GM18909 (cell line): ENCODE data around the gene ST6GALNAC3.

Experiments used
- ATAC-seq: cut with Tn5 transposase; IDR thresholded peaks from one replicate; pipeline ENCODE4 v1.9.1; 2021; ENCODE audit warnings: mild to moderate bottlenecking; ENCODE audit not compliant: unreplicated experiment, poor library complexity

ST6GALNAC3 gene

DNA sequence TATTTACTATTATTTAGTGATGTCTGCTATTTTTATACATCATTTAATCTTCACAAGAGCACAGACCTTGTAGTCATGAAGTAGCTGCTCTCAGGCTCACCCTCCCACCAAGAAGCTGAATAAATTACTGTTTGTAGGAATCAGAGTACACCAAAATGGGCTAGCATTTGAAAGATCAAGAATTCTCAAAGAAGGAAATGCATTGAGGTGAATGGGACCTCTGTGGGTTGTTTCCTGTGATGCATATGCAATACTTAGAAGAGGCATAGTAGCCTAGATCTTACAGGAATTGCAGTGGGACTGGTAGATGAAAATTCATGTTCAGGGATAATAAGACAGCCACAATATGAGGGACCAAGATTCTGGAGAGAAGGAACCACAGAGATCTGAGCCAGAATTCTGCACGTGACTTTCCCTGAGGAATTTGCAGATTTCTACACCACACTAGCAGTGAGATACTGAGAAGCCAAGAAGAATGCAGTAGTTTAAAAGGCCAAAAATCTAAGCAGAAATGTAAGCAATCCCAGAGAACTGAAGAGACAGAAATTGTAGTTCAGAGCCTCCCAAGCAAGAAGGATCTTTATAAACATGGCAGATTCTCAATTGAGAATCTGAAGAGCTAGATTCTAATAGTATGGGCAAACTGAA lies 307.0 kb downstream of the ST6GALNAC3 start:
- ATAC-seq = no peak

DNA sequence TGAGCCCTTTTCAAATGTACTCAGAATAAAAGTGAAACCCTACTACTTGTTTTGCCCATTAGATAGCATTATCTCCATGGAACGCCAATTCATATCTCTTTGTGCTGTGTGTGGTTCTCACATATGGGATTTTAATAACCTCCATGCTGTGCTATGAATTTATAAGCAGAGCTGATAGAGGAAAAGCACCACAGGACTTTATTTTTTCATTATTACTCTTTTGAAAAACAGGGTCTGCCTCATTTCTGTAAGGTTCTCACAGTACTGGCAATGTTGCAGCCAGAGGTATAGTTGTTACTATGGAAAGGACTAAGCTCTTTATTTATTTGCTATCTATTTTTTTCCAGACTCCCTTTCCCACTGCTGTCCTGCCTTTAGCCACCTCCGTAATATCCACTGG lies 313.7 kb downstream of the ST6GALNAC3 start:
- no peak for ATAC-seq

DNA sequence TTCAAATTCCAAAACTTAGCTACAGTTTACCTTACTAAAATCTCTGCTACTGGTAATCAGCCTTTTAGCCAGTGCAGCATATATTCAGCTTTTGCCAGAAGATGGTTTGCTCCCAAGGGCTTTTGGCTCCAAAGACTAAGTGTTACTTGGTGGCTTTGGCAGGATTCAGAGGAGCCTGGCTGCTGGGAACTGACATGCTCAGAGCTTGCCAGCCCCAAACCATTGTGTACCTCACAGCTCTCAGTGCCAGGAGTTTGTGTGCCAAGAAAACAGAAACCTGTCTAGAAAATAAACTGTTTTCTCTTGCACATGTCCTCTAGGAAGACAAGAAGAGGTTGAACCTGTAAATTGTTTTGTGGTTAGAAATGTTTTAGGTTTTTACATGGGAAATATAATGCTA lies 315.9 kb downstream of the ST6GALNAC3 start:
- no peak for ATAC-seq

DNA sequence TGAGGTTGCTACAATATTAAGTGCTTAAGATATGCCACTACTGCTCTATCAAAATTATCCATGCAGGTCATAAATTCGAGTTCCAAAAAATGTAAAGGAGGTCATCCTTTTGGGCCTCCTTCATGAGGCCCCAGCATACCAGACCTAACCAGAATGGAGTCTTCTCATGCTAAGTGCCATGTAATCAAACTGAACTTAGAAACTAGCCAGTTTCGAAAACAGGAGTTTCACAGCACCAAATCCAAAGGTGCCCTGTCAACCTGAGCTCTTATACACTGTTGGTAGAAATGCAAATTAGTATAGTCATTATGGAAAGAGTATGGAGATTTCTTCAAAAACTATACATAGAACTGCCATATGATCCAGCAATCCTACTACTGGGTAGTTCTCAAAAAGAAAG lies 320.5 kb downstream of the ST6GALNAC3 start:
- no peak for ATAC-seq

DNA sequence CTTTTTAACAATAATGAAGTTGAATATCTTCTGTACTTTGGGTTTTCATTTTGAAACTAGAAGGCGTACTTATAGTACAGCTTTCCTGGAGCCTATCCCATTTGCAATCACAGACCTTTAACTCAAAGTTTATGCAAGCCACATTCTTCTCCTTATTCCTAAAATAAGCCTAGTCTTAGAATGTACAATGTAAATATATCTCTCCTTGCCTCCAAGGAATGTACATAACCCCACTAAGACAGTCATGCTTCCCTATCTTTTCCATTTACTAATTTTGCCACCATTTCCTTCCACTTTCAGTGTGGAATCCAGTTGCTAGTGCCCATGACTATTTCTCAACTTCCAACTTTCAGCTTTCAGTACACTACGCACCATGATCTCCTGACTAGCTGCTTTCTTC lies 327.6 kb downstream of the ST6GALNAC3 start:
- no peak for ATAC-seq

DNA sequence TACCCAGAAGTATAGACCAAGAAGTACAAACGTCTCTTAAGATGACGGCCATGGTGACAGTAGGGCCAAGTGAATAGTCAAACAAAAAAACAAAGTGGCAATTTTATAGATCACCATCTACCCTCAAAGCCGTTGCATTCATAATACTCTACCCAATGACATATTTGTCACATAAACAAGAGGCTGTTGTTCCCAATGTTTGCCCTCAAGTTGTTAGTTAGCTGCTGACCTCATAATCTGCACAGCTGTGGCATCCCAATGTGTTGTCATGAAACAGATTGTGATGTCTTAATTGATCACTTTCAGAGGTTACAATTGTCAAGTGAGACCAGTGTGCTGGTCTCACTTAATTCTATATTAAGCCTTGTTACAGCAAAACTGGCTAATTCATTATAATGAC lies 333.8 kb downstream of the ST6GALNAC3 start:
- no peak for ATAC-seq

DNA sequence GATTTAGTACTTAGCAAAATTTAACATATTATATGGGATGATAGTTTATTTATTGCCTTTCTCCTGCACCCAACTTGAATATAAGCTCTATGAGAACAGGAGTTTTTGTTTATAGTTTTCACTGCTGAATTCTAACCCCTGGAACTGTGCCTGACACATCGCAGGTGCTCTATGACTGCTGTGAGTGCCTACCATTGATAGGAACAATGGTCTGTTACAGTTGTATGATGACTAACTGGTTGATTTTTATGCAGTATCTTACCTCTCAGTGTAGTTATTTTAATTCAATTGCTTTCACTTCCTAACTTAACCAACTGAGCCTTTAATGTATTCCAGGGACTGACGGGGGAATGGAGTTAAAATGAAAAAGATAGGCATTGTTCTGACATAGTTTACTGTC lies 336.0 kb downstream of the ST6GALNAC3 start:
- ATAC-seq = no peak

DNA sequence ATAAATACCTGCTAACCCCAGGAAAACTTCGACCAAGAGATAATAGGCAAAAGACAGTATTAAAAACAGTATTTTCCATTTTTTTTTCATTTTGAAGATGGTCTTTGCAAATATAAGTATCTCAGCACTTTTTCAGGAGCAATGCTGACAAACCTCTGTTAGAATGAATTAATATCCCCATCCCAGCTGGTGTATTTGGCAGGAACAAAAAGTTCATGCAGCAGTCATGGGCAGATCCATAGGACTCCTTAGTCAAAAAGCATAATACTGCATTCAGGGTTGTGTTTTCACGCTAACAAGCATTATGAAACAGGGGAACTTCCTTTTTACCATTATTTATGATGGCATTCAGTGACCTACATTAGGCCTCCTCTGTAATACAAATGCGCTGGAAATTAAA lies 344.0 kb downstream of the ST6GALNAC3 start:
- no peak for ATAC-seq

DNA sequence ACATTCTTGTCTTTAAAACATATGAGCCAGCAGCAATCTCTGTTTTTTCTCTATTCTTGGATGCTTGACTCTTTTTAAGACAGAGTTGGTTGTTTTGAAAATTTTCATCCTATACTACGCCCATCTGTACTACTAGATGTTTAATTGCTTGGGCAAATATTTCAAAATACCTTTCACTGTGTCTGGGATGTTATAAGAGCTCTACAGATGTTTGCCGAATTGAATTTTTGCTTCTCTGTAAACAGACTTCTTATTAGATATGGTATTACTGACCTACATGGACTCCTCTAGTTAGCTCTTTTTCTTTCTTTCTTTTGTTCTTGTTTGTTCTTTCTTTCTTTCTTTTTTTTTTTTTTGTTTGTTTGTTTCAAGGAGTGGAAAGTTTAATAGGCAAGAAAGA lies 345.1 kb downstream of the ST6GALNAC3 start:
- no peak for ATAC-seq

DNA sequence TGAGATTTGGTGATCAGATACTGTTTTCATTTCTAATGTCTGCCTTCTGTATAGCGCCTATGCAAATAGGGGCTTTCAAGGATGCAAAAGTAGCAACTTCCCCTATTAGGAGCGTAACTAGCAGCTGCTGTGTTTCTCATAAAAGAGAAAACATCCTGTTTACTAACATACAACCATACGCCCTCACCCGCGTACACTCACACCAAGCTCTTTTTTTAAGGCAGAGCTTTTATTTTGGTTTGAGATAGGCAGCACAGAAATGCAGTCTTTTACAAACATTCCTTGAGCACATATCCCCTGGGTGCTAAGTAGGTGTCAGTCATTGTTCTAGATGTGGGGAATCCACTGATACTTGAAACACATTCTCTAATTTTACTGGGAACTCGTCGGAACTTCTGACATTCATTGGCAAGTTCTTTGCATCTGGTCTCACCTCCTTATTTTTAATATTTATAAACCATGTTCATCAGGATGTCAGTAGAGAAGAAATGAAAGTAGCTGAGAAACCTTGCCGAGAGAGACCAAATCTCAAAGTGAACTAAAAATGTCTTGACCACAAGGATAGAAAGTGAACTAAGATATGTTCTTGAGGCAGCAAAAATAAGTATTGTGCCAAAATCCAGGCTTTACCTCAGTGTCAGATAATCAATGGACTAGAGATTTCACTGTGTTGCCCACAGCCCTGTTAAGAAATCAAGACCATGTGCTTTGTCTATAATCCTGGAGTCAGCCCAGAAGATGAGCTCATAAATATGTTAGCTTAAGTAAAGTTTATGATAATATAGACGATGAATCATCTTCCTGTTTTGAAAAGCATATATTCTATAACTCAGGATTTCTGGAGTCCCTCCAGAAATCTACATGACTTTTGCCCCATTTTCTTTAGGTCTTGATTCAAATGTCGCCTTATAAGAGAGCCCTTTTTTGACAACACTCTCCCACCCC lies 350.9 kb downstream of the ST6GALNAC3 start:
- ATAC-seq = peak; percentile 65

DNA sequence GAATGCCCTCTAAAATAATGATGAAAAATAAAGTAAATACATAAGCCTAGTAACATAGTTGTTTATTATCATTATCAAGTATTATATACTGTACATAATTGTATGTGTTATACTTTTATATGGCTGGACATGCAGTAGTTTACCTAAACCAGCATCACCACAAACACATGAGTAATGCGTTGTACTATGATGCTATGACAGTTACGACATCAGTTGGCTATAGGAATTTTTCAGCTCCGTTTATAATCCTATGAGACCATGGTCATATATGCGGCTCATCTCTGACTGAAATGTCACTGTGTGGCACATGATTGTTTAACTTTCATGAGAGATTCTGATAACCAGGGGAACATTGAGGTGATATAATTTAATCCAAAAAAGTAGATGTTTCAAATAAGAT lies 352.1 kb downstream of the ST6GALNAC3 start:
- ATAC-seq = no peak

DNA sequence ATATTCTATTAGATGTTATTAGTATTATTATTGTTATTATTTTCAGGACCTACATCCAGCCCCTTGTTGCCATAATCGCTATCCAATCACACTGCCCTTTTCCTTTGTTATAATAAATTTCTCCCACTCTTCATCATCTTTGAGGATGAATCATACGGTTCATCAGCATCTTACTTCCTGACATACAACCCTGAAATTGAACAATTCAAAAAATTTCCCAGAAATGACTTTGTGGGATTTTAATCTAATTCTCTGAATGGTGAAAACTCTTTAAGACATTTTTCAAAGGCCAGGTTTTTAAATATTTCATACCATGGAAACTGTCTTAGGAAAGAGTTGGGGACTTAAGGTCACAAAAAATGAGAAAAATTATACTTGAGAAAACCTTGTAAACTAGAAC lies 353.5 kb downstream of the ST6GALNAC3 start:
- no peak for ATAC-seq

DNA sequence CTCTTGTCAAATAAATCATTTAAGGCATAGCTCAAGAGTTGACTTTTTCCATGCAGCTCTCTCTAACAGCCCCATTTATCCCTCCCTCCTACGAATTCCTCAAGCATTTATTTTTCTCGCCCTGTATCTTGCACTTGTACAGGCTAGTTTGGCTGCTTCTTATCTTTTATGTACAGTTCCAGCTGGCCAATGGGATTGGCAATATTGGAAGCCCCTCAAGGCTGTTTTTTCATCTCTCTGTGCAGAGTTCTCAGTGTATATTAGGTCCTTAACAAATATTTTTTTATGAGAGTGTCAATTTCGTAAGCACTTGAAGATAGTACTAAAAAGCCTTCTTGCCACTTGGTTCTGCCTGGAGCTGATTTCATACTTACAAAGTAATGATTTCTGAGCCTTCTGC lies 356.0 kb downstream of the ST6GALNAC3 start:
- no peak for ATAC-seq

DNA sequence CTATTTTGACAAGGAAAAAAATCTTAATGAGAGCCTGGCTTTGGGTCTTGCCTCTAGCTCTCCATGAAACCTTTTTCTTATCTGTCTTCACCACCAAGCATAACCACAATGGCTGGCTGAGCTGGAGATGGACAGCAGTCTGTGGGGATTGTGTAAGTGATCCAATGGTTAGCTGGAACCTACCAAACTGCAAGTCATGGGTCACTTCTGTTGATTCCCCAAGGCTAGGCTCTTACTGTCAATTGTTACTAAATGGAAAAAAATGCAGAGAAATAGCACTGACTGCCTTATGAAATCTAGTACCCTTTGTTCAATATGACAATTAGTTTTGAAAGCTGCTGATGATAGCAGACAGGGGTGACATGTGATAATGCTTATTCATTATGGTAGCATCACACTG lies 359.0 kb downstream of the ST6GALNAC3 start:
- no peak for ATAC-seq

DNA sequence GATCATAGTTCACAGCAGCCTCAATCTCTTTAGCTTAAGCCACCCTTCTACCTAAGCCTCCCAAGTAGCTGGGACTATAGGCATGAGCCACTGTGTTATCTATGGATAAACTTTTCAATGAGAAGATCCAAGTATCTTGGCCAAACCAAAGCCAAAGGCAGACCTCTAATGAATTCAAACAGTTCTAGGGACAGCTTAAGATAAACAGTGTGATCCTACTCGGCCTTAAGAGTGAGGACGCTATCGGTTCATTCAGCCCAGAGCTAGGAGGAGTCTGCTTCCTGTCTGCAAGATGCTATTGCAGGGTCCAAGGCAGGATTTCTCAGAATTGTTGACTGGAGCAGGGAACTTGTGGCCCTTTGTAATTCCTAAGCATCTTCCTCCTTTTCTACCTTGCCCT lies 368.7 kb downstream of the ST6GALNAC3 start:
- no peak for ATAC-seq

DNA sequence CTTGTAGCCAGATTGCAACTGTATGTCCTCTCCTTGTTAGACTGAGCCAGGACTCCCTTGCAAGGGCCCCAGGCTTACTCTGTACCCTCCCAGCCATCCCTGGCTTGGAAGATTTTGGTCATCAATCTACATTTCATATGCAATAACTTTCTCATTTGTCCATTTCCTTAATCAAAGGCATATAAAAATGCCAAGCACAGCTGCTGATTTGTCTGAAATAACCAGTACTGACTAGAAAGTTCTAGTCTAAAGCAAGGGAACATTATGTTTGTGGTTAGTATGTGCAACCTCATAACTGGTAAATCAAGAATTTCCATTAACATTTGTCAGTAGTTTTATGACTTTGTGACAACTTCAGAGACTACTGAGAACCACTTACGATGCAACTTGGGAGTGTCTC lies 370.2 kb downstream of the ST6GALNAC3 start:
- no peak for ATAC-seq

DNA sequence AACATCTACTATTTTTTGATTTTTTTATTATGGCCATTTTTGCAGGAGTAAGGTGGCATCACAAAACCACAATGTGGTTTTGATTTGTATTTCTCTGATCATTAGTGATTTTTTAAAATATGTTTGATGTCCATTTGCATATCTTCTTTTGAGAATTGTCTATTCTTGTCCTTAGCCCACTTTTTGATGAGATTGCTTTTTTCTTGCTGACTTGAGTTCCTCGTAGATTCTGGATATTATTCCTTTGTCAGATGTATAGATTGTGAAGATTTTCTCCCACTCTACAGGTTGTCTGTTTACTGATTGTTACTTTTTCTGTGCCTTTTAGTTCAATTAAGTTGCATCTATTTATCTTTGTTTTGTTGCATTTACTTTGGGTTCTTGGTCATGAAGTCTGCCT lies 375.7 kb downstream of the ST6GALNAC3 start:
- ATAC-seq = no peak

DNA sequence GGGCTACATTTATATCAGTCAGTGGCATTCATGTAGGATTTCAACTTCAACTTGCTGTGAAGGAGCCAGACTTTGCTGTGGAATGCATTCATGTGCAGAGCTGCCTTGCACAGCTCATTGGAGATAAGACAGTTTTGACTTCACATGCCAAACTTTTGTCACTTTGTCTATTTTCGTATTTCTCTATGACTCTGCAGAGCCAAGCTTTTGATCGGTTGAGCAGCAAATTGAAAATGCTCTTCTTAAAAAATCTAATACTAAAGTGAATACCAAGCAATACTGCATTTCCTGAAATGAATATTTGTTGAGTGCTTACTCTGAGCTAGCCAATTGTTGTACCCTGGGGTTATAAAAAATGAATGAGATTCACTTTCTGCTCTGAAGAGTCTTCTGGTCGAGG lies 388.7 kb downstream of the ST6GALNAC3 start:
- ATAC-seq = no peak

DNA sequence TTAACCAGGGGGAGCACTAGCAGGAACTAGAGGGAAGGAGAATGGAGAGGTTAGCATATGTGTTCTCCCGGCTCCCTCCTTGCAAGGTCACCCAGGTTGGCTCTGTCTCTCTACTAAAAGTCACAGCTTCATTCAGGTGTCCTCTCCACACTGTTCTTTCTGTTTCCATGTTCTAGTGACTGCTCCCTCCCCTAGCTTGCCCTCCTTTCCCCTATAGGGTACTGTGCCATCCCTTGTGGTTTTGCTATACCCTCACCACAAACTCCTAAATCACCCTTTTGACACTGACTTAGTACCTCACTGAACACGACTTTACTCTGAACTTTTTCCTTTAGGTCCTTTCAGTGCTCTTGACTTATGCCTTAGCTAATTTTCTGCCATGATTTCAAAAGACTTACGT lies 389.3 kb downstream of the ST6GALNAC3 start:
- ATAC-seq = no peak

DNA sequence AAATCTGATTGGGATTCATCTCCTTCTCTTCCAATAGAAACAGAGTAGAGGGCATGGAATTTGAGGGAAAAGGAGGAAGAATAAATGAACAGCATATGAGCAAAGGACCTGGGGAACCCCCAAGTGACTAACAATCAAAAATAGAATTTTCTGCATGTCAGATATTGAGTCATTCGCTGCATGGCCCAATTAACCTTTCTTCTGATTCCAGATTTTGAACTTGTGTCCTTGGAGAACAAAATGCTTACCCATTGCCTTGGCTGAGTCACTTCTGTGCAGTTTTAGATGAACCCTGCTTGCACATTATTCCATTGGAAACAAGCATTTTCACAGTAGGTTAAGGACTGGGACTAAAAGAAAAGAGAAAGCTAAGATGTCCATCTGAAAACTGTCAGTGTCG lies 390.5 kb downstream of the ST6GALNAC3 start:
- ATAC-seq = no peak

DNA sequence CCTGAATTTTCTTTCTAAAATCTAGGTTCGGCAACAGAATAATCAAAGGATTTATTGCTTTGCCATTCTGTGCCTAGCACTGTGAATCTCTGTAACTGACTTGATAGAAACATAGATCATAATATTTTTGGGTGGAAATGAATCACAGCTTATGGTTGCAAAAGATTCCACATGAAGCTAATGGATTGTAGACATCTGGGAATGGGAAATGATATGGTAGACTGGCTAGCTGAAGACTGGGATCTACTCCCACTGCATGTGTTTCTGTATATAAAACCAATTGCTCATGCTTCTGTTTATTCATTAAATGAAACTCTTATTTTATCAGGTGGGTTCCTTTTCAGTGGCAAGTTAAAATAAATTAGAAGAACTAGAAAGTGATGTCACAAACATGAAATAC lies 395.6 kb downstream of the ST6GALNAC3 start:
- ATAC-seq = no peak

DNA sequence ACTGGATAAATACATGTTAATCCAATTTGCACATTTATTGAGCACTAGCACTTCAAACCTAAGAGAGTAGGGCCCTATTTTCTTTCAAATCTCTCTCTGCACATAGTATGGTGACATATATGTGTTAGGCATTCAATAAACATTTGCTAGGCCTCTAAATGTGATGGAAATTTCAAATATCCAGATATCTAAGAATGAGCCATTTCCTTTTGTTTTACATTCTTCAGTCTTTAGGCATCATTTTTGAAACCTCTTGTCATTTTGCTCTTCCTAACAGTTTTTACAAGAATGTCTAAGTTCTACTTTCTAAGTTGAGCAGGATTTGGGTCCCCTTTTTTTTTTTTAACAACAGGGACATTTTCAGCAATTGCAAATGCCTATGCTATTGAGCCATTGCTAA lies 397.0 kb downstream of the ST6GALNAC3 start:
- no peak for ATAC-seq
